ENCODE measurements around the gene MPL.
"Not testable (repeated sequence)": the region's sequence is repeated elsewhere in the genome, so short reads cannot be mapped to it uniquely, and the experiment has no call there.

MPL gene

GRCh38 chr1:43357251-43357650 is 19.6 kb downstream of the MPL start:
- DNase-seq (ENCODE audit: low read depth): no peak

GRCh38 chr1:43358121-43358745 is 20.6 kb downstream of the MPL start:
- no peak for DNase-seq (ENCODE audit: low read depth)

DNA sequence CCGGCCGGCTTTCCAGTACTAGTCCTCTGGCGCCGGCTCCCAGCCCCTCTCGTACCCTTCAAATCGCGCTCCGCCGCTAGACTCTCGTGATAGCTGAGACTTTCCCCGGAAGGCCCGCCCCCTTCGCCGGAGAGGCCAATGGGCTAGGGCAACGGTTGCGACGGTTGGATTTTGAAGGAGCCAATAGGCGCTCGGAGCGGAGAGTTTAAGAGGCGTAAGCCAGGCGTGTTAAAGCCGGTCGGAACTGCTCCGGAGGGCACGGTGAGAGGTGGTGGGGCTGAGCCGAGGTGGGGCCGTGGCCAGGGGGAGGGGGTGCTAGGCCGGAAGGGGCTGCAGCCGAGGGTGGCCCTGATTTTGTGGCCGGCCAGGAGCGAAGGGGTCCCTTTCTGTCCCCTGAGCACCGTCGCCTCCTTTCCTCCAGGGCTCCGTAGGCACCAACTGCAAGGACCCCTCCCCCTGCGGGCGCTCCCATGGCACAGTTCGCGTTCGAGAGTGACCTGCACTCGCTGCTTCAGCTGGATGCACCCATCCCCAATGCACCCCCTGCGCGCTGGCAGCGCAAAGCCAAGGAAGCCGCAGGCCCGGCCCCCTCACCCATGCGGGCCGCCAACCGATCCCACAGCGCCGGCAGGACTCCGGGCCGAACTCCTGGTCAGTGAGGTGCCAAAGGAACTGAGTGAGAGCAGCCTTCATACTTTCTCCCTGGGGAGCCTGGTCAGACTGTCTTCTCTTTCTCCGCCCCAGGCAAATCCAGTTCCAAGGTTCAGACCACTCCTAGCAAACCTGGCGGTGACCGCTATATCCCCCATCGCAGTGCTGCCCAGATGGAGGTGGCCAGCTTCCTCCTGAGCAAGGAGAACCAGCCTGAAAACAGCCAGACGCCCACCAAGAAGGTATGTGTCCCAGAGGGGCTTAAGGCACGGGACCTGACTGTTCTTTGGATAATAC is 21.4 kb downstream of the MPL start, which contains the start of gene CDC20:
TSS of gene CDC20 (plus strand) at position 236 of the 948 bp plus-strand sequence. CDS start at position 471, 235 bp downstream.
- DNase-seq (ENCODE audit: low read depth): peak; percentile 97

DNA sequence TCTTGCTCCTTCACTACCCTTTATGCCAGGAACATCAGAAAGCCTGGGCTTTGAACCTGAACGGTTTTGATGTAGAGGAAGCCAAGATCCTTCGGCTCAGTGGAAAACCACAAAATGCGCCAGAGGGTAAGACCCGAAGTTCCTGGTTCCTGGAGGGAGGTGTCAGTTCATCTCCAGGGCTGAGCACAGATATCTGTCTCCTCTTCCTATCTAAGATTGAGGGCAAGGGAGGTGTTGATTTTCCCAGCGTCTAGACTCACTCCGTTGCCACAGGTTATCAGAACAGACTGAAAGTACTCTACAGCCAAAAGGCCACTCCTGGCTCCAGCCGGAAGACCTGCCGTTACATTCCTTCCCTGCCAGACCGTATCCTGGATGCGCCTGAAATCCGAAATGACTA is 22.1 kb downstream of the MPL start:
- no peak for DNase-seq (ENCODE audit: low read depth)

DNA sequence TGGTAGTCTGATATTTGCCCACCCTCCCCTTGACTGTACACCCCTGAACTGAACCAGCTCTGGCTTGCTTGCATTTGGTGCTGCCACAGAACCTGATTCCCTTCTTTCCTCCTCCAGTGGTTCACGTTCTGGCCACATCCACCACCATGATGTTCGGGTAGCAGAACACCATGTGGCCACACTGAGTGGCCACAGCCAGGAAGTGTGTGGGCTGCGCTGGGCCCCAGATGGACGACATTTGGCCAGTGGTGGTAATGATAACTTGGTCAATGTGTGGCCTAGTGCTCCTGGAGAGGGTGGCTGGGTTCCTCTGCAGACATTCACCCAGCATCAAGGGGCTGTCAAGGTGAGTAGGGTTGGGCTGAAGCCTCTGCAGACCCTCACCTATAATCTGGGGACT is 23.0 kb downstream of the MPL start:
- no peak for DNase-seq (ENCODE audit: low read depth)

- no peak for DNase-seq (ENCODE audit: low read depth)
These were observed 25.8 kb downstream of the MPL start for GRCh38 chr1:43363283-43363934.

DNA sequence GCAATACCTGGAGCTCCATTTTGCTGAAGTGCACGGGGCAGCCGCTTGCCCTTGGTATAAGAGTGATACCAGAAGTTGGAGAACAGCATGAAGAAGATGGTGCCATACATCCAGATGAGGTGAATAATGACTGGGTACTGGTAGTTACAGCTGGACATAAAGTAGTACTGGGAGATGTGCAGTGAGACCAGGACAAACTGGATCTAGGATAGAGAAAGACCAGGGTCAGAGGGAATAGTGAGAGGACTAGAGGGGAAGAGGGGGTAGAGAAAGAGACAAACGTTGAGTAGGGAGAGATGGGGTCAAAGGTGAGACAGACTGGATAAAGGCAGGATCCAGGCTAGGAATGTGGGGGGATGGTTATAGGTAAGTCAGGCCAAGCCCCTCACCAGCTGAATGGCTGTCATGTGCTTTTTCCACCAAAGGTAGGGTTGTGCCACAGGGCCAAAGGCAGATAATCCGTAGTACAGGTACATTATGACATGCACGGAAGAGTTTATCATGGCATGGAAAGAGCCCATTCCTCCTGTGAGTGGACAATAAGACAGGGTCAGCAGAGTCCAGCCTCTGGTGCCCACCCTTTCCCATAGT is 26.4 kb downstream of the MPL start:
- DNase-seq (ENCODE audit: low read depth): no peak

- no peak for DNase-seq (ENCODE audit: low read depth)
These were observed 28.1 kb downstream of the MPL start for GRCh38 chr1:43365678-43366077.

DNA sequence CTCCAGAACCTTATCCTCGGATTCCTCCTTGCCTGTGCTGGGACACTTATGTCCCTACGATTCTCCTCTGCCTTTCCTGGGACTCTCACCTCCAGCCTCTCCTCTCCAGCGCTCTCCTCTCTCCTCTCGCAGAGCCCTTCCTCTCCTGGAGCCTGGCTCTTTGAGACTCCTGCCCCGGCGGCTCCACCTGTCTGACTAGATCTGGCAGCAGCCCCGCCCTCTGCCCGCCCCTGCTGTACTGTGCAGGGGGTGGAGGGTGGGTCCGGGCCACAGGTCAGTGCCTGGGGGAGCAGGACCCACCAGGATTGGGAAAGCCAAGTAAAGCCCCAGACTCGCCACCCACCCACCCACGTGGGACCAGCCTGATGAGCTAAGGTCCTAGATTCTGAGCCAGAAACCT is 28.6 kb downstream of the MPL start:
- no peak for DNase-seq (ENCODE audit: low read depth)

- DNase-seq (ENCODE audit: low read depth): no peak
These were observed 29.0 kb downstream of the MPL start for GRCh38 chr1:43366601-43367025.

GRCh38 chr1:43367026-43367903 is 29.6 kb downstream of the MPL start:
- peak; percentile 15 for DNase-seq (ENCODE audit: low read depth)

- peak; percentile 81 for DNase-seq (ENCODE audit: low read depth)
These were observed 30.5 kb downstream of the MPL start, which contains the start of gene ELOVL1 for GRCh38 chr1:43367904-43368645. Gene ELOVL1 (minus strand): TSS chr1:43368011. CDS start chr1:43365609, 2,402 bp downstream.

GRCh38 chr1:43368646-43369020 is 31.0 kb downstream of the MPL start:
- DNase-seq (ENCODE audit: low read depth): no peak

- not testable (repeated sequence) for DNase-seq (ENCODE audit: low read depth)
These were observed 32.2 kb downstream of the MPL start for GRCh38 chr1:43369779-43370178.

- no peak for DNase-seq (ENCODE audit: low read depth)
These were observed 32.9 kb downstream of the MPL start for GRCh38 chr1:43370564-43370963.

GRCh38 chr1:43372172-43372571 is 34.6 kb downstream of the MPL start:
- DNase-seq (ENCODE audit: low read depth): no peak

GRCh38 chr1:43373066-43373940 is 35.7 kb downstream of the MPL start:
- no peak for DNase-seq (ENCODE audit: low read depth)

DNA sequence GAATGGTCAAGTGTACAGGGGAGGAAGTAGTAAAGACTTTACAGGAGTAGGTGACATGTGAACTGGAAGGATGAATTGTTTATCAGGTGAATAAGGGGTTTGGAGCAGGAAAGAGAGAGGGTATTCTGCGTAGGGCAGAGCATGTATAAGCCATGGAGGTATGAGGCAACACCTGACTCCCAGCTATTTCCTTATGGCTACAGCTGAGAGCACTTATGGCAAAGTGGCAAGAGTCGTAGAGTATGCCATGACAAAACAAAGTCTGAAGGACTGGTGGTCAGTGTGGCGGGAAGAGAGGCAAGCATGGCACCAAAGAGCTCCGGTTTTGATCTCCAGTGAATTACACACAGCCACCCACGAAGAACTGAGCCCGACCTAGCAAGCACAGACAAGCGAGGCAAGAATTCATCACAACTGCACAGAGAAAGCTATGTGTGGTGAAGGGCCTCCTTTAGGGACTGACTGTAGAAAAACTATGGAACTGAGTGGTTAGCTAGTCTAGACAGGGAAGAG is 39.2 kb downstream of the MPL start:
- DNase-seq (ENCODE audit: low read depth): no peak

- DNase-seq (ENCODE audit: low read depth): no peak
These were observed 40.2 kb downstream of the MPL start for GRCh38 chr1:43377831-43378230.

Measured in stimulated activated CD8-positive, alpha-beta memory T cell treated with anti-CD3 and anti-CD28 coated beads, Interleukin-15, amount 100 ng/mL, for 24 hours (primary cell).